IPS-11a (cell line): ENCODE measurements around the gene ABCA13.

Source experiments
- H3K4me3 ChIP-seq: one replicate; pipeline ENCODE4 v1.5.1; 2013; ENCODE audit warnings: low read depth, low read length, control low read depth

The ABCA13 gene

DNA sequence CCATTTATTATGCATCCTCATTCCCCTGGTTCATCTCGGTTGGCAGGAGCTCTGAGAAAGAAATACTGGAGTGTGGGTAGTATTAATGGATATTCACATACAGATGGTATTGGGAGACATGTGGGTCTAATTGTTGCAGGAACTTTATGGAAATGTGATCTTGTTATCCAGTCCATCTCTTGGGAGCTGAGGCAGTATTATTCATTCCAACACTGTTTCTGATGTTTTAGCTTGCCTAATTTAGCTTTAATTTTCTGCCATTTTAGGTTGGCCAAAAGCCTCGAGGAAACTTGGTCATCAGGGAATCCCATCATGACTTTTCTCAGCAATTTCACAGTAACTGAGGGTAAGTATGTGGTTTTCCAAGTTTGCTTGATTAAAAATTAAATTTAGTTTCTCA, 125.7 kb downstream of the ABCA13 start:
- no peak overlapping the region for H3K4me3 ChIP-seq

DNA sequence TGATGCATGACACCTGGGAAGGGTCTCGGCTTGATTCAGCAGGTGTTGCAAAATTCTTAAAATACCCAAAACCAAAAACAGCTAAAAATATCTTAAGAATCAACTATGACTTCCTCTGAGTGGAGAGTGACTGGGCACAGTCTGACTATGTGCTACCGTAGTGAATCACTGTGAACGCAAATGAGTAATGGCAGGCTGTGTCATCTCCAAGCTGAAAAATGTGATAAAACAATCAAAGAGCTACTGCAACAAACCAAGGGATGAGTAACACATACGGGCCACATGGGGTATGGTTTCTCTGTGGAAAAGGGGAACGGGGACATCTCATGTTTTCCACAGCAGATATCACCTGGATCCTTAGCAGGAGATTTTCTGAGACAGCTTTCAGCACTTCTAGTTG, 127.5 kb downstream of the ABCA13 start:
- no peak overlapping the region for H3K4me3 ChIP-seq

DNA sequence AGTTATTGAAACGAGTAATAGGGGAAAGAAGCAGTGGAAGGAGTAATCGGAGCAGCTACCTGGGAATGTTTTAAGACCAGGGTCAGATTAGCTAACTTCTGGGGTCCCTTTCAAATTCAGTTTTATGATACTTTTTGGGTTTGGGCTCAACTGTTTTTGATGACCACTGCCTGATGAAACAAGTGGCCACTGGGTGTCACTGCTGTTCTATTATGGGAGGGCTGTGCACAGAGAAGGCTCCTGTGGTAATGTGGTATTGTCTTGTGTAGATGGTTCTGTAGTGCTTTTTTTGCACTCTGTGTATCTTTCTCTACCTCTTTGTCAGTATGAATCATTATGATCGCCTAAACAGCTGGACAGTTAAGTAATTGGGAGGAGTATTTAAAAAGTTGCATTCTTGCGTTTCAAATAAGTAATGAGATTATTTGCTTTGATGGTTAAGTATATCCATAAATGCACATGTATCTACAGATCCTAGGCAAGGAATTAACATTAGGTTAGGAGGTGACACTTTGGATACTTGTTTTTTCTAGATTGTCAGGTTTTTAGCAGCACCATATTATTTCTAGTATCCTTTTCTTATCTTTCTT, 128.4 kb downstream of the ABCA13 start:
- H3K4me3 ChIP-seq, result no peak overlapping the region

DNA sequence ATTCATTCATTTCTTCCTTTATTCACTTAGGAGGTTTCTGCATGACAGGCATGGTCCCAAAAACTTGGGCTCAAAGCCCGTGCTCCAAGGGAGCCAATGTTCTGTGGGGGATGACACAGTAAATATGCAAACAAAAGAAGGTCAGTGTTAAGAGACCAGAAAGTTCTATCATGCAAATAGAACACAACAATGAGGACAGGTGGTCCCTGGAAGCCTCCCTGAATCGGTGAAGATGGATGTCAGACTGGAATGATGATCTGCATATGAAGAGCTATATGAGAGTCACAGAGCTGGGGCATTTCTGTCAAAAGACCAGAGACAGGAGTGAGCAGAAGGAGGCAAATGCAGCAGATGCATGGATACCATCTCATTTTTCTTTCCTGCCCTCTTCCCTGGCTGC, 129.0 kb downstream of the ABCA13 start:
- no peak overlapping the region for H3K4me3 ChIP-seq

DNA sequence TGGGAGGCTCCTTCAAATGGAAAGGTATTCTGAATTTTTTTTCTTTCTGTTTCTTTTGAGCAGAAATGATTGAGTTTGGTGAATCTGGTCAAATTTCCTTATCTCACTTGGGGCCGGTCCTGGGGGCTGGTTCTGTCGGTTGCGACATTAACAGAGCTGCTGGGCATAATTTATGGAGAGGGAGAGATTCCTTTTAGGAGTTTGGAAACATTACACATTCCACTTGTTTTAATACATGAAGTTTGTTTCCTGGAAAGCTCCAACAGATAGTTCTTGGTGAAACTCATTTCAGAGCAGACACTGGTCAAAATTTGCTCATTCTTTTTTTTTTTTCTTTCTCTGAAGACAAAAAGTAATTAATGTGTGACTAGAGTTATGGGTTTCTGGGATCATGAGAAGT, 129.9 kb downstream of the ABCA13 start:
- H3K4me3 ChIP-seq, result no peak overlapping the region

DNA sequence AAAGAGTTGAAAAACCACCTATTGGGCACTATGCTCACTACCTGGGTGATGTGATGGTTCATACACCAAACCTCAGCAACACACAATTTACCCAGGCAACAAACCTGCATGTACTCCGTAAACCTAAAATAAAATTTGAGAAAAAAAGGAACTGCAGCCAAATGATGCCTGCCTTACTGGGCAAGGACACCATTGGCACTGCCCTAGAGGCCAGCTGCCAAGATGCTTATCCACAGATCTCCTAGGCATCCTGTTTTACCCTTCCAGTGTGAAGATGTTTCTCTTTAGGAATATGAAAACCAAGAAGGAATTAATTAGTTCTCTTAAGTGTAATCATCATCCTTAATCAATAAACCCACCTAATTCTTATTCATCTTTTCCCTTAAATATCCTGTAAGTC, 133.4 kb downstream of the ABCA13 start:
- no peak overlapping the region for H3K4me3 ChIP-seq

DNA sequence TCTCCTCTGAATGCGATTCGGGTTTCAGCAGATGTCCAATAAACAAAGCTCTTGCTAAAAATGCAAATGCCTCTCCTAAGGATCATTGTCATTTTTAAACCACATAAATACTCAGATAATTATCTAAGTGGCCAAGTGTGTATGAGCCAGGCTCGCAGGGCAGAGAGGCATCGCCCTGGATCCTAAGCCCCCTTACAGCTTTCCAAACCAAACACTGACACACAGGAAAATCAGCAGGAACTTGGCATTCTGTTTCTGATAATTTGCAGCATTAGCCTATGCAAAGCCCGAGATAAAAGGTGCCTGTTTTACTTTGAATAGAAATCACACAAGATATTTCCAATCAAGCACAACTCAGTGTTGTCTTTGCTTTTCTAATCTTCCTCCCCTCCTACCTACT, 134.4 kb downstream of the ABCA13 start:
- H3K4me3 ChIP-seq, result no peak overlapping the region

DNA sequence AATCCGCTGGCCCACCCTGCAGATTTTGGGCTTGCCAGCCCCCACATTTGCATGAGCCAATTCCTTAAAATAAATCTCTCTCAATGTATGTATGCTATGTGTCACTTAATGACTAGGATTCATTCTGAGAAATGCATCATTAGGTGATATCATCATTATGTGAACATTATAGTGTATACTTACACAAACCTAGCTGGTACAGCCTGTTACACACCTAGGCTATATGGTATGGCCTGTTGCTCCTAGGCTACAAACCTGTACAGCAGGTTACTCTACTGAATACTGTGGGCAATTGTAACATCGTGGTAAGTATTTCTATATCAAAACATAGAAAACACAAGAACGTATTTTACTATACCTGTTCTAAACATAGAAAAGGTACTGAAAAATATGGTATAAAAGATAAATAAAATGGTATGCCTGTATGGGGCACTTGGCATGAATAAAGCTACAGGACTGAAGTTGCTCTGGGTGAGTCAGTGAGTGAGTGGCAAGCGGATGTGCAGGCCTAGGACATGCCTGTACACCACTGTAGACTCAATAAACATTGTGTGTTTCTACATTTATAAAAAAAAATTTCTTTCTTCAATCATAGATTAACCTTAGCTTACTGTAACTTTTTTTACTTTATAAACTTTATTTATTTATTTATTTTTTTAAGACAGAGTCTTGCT, 135.9 kb downstream of the ABCA13 start:
- H3K4me3 ChIP-seq, result no peak overlapping the region

DNA sequence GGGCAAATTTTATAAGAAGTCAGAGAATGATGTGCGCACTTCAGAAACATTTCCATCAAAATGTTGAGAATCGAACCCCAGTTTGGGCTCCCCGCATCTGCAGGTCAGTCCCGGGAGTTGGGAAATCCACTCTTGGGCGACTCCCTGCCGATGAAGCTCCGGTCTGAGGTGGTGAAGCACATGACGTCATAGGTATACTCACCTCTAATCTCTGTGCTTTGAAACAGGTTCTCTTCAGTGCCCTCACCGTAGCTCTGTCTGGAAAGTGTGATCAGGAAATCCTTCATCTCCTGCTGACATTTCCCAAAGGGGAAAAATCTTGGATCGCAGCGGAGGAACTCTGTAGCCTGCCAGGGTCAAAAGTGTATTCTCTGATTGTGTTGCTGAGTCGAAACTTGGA, 138.5 kb downstream of the ABCA13 start:
- H3K4me3 ChIP-seq, result no peak overlapping the region

DNA sequence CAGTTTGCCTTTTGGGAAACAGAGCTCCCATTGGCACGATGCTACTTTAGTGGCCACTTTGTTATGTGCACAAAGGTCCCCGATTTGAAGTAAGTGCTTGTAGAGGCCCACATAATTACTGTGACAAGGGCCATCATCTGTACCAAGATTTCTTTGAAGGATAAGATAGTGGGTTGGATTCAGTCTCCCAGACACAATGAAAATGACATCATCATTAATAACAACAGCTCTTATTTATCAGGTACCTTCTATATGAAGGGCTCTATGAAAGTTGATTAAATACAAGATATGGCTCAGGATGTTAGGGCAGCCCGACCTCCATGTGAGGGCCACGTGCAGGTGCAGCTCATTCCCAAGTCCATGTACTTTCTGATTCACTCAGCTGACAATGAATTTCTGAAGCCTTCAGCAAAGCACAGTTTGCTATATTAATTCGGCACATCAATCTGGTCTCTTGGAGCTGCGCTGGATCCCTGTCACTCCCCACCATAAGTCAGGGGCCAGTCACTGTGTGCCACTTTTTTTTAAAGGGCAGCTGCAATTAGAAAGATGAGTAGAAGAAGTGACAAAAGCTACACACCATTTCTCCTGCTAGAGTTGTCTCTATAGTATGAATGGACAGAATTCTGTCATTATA, 140.3 kb downstream of the ABCA13 start:
- no peak overlapping the region for H3K4me3 ChIP-seq

DNA sequence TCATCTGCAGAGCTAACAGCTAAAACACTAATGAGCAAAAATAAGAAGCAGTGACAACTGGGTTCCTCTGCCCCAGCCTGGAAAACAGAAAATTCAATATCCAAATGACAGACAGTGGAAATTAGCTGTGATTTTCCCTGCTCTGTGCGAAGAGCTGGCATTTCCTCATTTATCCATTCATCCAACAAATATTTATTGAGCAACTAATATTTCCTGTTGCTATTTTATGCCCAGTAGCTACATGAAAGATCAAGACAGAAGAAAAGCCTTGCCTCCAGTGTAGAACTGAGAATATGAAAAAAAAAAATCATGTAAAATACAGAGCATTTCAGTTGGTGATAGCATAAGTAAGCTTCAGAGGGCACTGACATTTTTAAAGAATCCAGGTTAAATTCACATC, 140.9 kb downstream of the ABCA13 start:
- no peak overlapping the region for H3K4me3 ChIP-seq

DNA sequence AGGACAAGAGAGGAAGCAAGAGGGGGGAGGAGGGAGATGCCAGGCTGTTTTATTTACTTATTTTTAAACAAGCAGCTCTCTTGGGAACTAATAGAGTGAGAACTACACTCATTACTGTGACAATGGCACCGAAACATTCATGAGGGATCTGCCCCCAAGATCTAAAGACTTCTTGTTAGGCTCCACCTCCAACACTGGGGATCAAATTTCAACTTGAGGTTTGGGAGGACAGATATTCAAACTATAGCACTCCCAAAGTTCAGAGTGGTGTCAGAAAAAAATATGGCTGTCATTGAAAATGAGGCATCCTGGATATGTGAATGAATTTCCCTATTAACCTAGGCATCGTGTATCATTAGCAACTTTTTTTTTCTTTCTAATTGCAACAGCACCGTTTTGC, 145.5 kb downstream of the ABCA13 start:
- no peak overlapping the region for H3K4me3 ChIP-seq

DNA sequence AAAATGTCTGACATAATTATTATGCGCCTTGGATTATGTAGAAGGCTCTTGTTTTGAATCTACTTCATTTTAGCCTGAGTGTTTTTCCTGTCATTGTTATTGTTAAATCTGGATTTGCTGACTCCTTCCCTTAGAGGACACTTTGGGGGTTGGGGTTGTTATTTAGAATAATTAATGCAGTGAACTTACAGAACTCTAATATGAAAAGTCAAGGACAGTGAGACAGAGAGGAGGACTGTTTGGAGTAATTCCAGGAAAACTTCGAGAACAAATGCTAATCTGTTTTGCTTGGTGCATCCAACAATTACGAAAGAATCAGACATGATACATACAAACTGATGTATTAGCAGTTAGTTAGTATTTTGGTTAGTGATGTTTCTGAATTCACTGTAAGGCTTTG, 146.1 kb downstream of the ABCA13 start:
- H3K4me3 ChIP-seq, result no peak overlapping the region

DNA sequence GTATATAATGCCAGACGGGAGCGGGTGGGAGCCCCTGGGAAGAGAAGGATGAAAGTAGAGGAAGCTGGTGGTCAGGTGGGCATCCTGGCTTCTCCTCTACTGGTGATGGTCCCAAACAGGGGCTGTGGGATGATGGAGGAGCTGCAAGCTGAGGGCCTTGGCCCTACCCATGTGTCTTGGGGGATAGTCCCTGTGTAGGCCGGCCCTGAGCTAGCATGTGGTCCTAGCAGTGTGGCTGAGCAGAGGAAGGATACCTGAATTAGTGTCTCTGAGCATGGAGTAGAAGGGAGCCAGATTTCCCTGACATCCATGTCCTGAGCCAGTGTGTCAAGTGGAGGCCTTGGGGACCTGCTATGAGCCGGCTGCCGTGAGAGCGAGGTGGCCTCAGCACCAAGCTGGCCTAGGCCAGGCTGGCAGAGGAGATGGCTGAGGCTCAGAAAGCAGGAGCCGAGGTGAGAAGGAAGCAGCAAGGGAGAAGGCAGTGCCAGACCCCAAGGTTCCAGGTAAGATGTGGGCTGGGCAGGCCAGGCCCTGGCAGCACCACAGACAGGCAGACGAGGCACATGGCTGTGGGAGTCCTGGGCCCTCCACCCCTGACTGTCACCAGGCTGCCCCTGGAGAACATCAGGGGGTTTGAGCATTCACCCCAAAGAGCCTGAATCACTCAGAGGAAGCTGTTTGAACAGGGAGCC, 150.2 kb downstream of the ABCA13 start:
- no peak overlapping the region for H3K4me3 ChIP-seq

DNA sequence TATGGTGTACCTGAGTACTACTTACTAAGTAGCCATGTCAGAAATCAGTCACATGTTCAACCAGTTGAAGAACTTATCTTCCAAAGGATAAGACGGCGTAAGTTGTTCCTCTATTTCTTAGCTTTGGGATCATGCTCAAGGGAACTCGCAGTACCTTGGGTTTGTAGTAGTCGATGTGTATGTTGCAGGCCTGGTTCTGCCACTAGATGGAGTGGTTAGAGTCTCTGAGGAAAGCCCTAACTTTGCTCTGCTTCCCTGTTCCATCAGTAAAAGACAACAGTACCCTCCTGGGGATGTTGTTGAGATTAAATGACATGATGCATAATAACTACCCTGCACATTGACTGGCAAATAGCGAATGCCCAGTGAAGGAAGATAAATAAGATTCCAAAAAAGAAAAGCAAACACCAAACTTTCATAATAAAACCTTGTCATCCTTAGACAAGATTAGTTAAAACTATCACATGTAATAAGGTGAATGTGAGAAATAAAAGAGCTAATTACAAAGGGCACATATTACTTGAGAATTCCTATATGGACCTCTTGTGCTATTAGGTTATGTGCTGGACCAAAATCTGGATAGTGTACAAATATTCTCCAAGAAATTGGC, 165.9 kb downstream of the ABCA13 start:
- no peak overlapping the region for H3K4me3 ChIP-seq

DNA sequence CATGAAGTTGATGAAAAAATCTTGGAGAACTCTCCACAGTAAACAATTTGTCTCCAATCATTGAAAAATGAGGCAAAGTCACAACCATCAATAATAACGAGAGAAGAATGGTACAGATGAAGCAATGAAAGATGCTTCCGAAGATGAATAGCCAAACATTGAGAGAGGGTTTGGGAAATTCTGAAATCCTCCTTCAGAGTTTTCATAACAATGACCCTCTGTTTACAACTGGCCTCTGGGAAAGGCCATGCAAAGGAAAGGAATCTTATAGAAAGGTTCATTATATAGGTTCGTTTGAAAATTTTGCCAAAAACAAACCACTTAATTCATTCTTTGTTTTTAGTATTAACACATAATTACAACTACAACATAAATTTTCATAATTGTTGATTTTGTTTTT, 166.5 kb downstream of the ABCA13 start:
- no peak overlapping the region for H3K4me3 ChIP-seq

DNA sequence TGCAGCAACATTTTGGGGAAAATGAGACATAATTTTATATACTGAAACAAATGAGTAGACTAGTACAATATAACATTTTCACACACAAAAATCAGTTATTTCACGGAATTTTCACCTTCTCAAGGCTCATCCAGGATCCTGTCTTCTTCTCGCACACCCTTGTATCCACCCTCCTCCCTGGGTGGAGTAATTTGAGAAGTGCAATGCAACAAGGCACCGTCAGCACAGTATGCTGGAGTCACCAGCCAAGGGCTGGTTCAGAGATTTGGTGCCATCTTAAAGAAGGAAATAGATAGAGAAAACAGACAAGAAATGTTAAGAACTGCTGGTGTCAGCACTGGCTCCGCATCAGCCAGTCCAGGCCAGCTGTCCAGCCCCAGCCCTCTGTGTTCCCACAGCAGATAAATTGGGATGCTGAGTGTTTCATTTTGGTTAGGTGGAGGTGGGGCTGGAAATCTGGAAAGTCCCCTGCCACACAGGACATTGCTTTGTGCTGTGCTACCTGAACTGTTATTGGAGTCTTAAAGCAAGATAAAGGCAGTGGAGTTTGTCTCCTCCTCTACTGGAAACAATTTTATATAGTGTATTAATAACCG, 176.1 kb downstream of the ABCA13 start:
- no peak overlapping the region for H3K4me3 ChIP-seq

DNA sequence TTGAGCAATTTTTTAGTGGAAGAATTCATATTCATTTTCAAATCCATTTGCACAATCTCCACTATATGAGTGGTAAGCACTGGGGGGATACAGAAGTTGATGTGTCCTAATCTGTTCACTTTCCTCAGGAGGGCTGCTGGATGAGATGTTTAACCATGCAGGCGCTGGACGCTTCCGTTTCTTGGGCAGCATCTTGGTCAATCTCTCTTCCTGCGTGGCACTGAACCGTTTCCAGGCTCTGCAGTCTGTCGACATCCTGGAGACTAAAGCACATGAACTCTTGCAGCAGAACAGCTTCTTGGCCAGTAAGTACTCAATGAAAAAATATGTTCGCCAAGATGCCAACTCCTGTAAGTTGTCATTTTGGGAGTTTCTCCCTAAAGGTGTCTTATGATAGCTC, 179.3 kb downstream of the ABCA13 start:
- no peak overlapping the region for H3K4me3 ChIP-seq

DNA sequence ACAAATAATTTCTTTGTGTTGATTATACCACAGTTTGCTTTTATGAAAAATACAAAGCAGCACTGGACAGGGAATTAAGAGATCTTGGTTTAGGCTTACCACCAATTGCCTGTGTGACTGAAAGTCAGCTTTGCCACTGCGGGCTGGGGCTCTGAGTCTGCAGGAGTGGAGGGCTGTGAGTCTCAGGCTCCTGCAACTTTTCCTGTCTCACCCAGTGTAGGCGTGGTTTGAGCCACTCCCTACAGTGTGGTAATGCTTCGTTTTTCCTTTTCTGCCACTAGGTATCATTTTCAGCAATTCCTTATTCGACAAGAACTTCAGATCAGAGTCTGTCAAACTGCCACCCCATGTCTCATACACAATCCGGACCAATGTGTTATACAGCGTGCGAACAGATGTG, 180.6 kb downstream of the ABCA13 start:
- no peak overlapping the region for H3K4me3 ChIP-seq

DNA sequence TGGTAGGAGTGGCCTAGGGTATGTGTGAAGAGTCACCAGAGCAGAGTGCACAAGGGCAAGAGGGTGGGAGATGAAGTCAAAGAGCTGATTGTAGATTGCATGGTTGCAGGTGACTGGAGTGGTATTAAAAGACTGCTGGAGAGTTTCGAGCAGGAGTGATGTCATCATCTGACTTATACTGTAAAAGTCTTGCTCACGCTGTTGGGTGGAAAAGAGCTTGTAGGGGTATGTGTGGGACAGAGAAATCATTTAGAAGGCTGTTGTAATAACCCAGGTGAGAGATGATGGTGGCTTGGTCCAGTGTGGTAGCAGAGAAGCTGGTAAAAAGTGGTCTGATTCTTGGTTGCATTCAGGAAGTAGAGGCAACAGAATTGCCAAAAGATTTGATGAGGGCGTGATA, 184.1 kb downstream of the ABCA13 start:
- H3K4me3 ChIP-seq, result no peak overlapping the region

DNA sequence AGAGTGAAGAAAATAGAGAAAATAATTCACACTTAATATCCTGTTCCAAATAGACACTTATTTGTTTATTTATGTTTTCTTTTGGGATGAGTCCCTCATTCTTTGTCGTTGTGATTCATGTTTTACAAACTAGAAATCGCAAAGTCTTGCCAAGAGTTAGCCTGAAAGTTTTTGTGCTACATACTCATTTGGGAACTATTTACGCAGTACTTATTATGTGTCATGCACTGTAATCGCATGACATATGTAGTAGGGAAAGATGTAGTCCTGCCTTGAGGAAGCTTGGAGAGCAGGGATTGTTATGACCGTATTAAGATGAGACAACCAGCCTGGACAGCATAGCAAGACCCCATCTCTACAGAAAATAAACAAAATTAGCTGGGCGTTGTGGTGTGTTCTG, 189.3 kb downstream of the ABCA13 start:
- H3K4me3 ChIP-seq, result no peak overlapping the region
